Skeletal muscle satellite cell (primary cell): ENCODE data around the gene TRIM13.
A peak's percentile ranks its signal among the peaks of the same experiment; 100 is the strongest.
"Not testable (repeated sequence)": the region's sequence is repeated elsewhere in the genome, so short reads cannot be mapped to it uniquely, and the experiment has no call there.

Experiments
- H3K27me3 ChIP-seq: 2 replicates; pipeline ENCODE4 v1.7.0; 2013; ENCODE audit warnings: low read length; ENCODE audit not compliant: control insufficient read depth, insufficient read depth
- H3K36me3 ChIP-seq: 2 replicates; pipeline ENCODE4 v1.7.0; 2013; ENCODE audit warnings: mild to moderate bottlenecking, control low read depth, low read length; ENCODE audit not compliant: insufficient read depth
- H3K4me1 ChIP-seq: 2 replicates; pipeline ENCODE4 v1.7.0; 2013; ENCODE audit warnings: low read length; ENCODE audit not compliant: control insufficient read depth, insufficient read depth
- H3K4me2 ChIP-seq: 2 replicates; pipeline ENCODE4 v1.7.0; 2013; ENCODE audit warnings: mild to moderate bottlenecking, low read length
- H3K4me3 ChIP-seq: 2 replicates; pipeline ENCODE4 v1.7.0; 2013; ENCODE audit warnings: low read length
- H3K9ac ChIP-seq: 2 replicates; pipeline ENCODE4 v1.7.0; 2013; ENCODE audit warnings: mild to moderate bottlenecking, low read depth, low read length, moderate library complexity
- H3K9me3 ChIP-seq: replicated peaks from 2 replicates; pipeline ENCODE4 v1.7.0; 2013; ENCODE audit warnings: mild to moderate bottlenecking, control low read depth, low read length

Gene TRIM13

DNA sequence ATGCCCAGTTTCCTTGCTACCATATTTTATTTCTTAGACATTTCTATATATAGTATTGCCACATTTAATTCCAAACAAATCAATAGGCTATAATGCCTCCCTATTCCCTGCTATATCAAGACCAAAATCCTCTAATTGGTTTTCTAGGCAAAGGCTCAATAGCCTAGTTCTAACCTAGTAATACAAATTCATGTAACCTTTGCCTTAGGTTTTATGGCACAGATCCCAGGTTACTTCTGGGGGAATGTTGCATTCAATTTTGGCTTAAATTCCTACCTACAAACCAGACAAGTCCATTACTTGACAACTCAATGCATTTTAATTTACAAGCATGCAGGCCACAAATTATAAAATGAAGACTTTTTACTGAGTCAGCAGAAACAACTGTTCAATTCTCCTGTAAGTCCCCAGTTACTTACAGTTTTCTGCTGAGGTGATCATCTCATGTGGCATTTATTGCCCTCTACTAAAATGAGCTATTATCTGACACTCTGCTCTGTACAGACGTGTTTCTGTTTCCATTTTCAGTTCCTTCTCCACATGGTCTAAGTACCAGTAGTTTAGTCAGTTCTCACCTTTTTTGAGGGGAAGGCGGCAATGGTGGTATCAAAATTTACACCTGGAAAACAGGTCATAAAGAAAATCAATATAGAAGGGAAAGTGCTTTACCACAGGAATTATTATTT is 30.1 kb downstream of the TRIM13 start:
- H3K36me3 ChIP-seq = peaks cover 24% of the 10 kb centered on the region

DNA sequence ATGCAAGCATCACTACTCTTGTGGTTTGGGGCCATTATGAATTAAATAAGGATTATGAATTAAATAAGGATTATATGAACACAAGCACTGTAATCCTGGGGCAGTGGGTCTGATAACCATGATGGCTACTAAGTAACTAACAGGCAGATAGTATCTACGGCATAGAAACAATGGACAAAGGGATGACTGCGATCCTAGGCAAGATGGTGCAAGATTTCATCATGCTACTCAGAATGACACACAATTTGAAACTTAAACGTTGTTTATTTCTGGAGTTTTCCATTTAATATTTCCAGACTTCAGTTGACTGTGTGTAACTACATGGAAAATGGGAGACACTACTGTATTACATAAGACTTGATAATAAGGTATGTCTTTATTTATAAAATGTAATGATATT is 33.5 kb downstream of the TRIM13 start:
- Histone ChIP-seq H3K9ac (no peak overlapping the region), H3K4me1 (no peaks in the 10 kb centered on the region)

More for the DNA sequence above, 30.1 kb downstream of the TRIM13 start:
- Histone ChIP-seq H3K27me3 (no peaks in the 10 kb centered on the region), H3K9ac (no peak overlapping the region), H3K4me2 (no peak overlapping the region), H3K4me1 (no peaks in the 10 kb centered on the region), H3K4me3 (no peak overlapping the region), H3K9me3 (no peaks in the 10 kb centered on the region)

DNA sequence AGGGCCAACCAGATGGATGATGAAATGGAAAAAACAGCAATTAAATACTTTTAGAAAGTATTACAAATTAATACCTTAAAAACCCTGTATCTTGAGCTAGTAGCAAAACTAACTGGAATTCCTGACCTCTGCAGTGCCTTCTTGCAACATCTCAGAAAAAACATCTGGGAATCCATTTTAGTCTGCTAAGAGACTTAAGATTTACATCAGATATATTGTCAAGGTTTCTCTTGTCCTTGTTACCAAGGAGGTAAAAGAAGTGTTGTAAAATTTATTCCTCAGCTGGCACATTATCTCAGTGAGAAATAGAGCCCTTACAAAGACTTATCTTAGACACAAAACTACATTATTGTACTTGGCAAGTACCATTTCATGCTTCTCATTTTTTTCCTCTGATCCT is 36.9 kb downstream of the TRIM13 start:
- Histone ChIP-seq H3K27me3 (no peaks in the 10 kb centered on the region), H3K4me1 (no peaks in the 10 kb centered on the region), H3K36me3 (no peaks in the 10 kb centered on the region), H3K9ac (no peak overlapping the region), H3K4me2 (no peak overlapping the region), H3K4me3 (no peak overlapping the region), H3K9me3 (no peaks in the 10 kb centered on the region)

More for the DNA sequence above, 33.5 kb downstream of the TRIM13 start:
- Histone ChIP-seq H3K9me3 (no peaks in the 10 kb centered on the region), H3K27me3 (no peaks in the 10 kb centered on the region), H3K4me2 (no peak overlapping the region), H3K4me3 (no peak overlapping the region), H3K36me3 (peaks cover 9% of the 10 kb centered on the region)

DNA sequence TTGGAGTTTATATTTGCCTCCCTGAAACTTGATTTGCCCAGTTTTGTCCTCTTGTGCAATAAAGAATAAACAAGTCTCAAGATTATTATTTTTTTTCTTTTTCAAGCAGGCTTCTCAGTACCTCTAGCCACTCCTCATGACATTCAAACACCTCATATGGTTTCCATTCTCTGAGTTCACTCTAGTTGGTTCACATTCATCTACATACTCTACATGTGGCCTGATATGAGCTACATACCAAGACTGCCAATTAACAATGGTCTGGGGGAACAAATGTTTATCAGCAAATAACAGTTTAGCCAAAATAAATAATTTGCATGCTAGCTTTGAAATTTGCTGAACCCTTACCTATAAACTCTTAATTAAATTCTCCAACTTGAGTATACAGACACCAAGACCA is 40.9 kb downstream of the TRIM13 start:
- Histone ChIP-seq H3K27me3 (no peaks in the 10 kb centered on the region), H3K9me3 (no peaks in the 10 kb centered on the region), H3K4me3 (no peak overlapping the region), H3K4me1 (no peaks in the 10 kb centered on the region), H3K4me2 (no peak overlapping the region), H3K36me3 (peaks cover 5% of the 10 kb centered on the region), H3K9ac (no peak overlapping the region)

DNA sequence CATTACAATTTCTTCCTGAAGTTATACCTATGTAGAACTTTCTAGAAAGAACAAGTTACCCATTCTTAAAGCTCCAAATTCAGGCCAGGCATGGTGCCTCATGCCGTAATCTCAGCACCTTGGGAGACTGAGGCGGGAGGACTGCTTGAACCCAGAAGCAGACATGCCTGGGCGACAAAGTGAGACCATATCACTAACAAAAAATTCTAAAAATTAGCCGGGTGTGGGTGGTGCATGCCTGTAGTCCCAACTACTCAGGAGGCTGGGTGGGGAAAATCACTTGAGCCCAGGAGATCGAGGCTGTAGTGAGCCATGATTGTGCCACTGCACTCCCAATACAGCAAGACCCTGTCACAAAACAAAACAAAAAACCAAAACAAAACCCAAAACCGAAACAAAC is 41.4 kb downstream of the TRIM13 start:
- H3K27me3 ChIP-seq = no peaks in the 10 kb centered on the region
- H3K4me2 ChIP-seq = no peak overlapping the region

DNA sequence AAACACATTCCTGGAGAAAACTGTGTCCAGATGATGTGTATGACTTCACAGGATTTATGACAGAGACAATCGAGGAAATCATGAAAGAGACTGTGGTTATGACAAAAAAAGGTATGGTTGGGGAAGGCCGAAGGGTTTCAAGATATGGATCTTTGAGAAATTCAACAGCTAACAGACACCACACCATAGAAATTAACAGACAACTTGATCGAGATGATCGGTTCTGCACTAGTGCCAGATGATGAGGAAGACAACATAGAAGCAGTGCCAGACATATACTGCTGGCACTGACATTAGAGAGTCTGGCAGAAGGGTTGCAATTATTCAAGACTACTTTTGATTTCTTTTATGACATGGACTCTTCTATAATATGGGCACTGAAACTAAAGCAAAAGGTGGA is 55.6 kb downstream of the TRIM13 start:
- no peak overlapping the region for H3K4me2 ChIP-seq
- no peak overlapping the region for H3K9ac ChIP-seq
- H3K36me3 ChIP-seq = peaks cover 9% of the 10 kb centered on the region
- no peaks in the 10 kb centered on the region for H3K9me3 ChIP-seq
- H3K4me3 ChIP-seq = no peak overlapping the region
- no peaks in the 10 kb centered on the region for H3K27me3 ChIP-seq
- no peaks in the 10 kb centered on the region for H3K4me1 ChIP-seq

More for the DNA sequence above, 41.4 kb downstream of the TRIM13 start:
- Histone ChIP-seq H3K9me3 (no peaks in the 10 kb centered on the region), H3K4me3 (no peak overlapping the region), H3K36me3 (peaks cover 10% of the 10 kb centered on the region), H3K4me1 (no peaks in the 10 kb centered on the region), H3K9ac (no peak overlapping the region)

DNA sequence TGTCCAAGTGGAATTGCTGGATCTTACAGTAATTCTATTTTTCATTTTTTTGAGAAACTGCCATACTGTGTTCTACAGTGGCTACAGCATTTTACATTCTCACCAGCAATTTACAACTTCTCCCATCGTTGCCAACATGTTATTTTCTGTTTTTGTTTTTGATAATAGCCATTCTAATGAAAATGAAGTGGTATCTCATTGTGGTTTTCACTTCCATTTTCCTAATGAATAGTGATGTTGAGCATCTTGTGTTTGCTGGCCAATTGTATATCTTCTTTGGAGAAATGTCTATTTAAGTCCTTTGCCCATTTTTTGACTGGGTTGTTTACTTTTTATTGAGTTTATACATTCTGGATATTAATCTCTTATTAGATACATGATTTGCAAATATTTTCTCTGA is 57.0 kb downstream of the TRIM13 start:
- H3K4me2 ChIP-seq = no peak overlapping the region
- H3K4me1 ChIP-seq = no peaks in the 10 kb centered on the region
- peaks cover 7% of the 10 kb centered on the region for H3K36me3 ChIP-seq
- H3K27me3 ChIP-seq = no peaks in the 10 kb centered on the region
- no peak overlapping the region for H3K4me3 ChIP-seq
- H3K9me3 ChIP-seq = no peaks in the 10 kb centered on the region
- no peak overlapping the region for H3K9ac ChIP-seq

DNA sequence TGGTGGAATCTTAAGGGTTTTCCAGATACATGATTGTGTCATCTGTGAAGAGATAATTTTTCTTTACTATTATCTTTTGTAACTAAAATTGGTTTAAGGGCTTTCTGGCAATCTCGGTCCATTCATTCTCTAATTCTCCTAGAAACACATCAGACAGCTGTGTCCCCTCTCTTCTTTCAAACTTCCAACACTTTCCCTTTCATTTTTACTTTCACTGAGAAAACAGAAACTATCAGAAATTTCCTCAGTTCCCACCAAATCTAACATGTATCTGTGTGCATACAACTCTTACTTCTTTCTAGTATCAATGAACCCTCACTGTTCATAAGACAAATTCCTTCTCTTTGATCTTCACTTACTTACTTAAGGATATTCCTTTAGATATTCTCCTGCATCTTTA is 58.6 kb downstream of the TRIM13 start:
- Histone ChIP-seq H3K9ac (no peak overlapping the region), H3K27me3 (no peaks in the 10 kb centered on the region), H3K4me3 (no peak overlapping the region), H3K4me2 (peak overlapping the region; percentile 45), H3K36me3 (peaks cover 12% of the 10 kb centered on the region), H3K4me1 (no peaks in the 10 kb centered on the region), H3K9me3 (no peaks in the 10 kb centered on the region)

DNA sequence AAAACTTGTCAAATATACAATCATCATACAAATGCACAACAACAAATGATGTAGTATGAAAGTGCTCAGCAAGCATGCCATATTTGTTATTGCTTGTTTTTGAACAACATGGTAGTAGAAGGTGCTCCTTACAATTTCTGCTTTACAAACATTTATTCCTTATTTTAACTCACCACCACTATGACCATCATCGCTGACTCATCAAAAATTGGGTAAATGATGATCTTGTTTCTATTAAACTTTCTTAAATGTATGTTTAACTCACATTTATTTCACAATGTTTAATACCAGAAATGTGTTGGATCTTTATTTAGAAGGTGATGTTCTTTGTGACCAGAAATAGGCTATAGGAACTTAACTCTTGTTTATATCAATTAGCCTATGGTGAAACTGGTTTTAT is 63.9 kb downstream of the TRIM13 start:
- no peak overlapping the region for H3K4me2 ChIP-seq
- no peak overlapping the region for H3K4me3 ChIP-seq
- no peaks in the 10 kb centered on the region for H3K27me3 ChIP-seq
- no peaks in the 10 kb centered on the region for H3K4me1 ChIP-seq
- H3K9ac ChIP-seq = no peak overlapping the region
- no peaks in the 10 kb centered on the region for H3K9me3 ChIP-seq
- peaks cover 17% of the 10 kb centered on the region for H3K36me3 ChIP-seq

DNA sequence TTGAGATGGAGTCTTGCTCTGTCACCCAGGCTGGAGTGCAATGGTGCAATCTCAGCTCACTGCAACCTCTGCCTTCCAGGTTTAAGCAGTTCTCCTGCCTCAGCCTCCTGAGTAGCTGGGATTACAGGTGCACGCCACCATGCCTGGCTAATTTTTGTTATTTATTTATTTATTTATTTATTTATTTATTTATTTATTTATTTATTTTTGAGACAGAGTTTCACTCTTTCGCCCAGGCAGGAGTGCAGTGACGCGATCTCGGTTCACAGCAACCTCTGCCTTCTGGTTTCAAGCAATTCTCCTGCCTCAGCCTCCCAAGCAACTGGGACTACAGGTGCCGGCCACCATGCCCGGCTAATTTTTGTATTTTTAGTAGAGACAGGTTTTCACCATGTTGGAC is 65.5 kb downstream of the TRIM13 start:
- peaks cover 26% of the 10 kb centered on the region for H3K36me3 ChIP-seq
- H3K9me3 ChIP-seq, H3K9ac ChIP-seq, H3K4me1 ChIP-seq, H3K4me2 ChIP-seq, H3K27me3 ChIP-seq, H3K4me3 ChIP-seq: not testable (repeated sequence)

DNA sequence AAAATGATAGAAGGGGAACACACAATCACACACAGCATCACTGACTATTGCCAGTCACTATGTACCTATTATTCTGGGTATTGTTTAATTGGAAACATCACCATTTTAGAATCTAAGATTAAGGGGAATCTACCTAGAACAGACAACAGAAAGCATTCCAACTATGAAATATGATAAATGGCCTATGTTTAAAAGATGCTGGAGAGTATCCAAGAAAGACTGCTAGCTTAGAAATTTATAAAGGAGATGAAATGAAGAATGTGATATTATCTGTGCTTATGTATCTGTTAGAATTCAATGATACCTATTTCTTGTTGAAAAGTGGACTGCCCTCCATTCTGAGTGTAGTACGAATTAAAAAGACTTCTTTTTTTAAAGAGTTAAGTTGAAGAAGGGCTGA is 68.9 kb downstream of the TRIM13 start:
- H3K27me3 ChIP-seq = no peaks in the 10 kb centered on the region
- peaks cover 23% of the 10 kb centered on the region for H3K36me3 ChIP-seq
- peaks cover 17% of the 10 kb centered on the region for H3K4me1 ChIP-seq
- H3K9ac ChIP-seq = no peak overlapping the region
- no peak overlapping the region for H3K4me2 ChIP-seq
- no peak overlapping the region for H3K4me3 ChIP-seq
- no peaks in the 10 kb centered on the region for H3K9me3 ChIP-seq
